GM23338 (cell line): ENCODE results near the gene TRIOBP. TPM values are rescaled to one million over a fixed set of nuclear protein-coding genes. Genes with fewer than 3 reads are reported as not detected.
A peak's percentile ranks its signal among the peaks of the same experiment; 100 is the strongest.

Experiments
- ATAC-seq: fragments of 200-7000 bp; cut with Tn5 transposase; 3 replicates; pipeline ENCODE4 v1.9.1; 2020
- DNase-seq: peaks from one replicate; pipeline ENCODE4 v3.0.0-alpha.2; 2015; ENCODE audit warnings: low spot score
- H2AFZ ChIP-seq: fragments of 200-600 bp; sonication (generic); 2 replicates; pipeline ENCODE4 v1.8.0; 2016; ENCODE audit warnings: antibody characterized with exemption, mild to moderate bottlenecking, moderate library complexity
- H3F3A ChIP-seq: fragments of 200-600 bp; sonication (generic); replicated peaks from 2 replicates; pipeline ENCODE4 v1.8.0; 2017; ENCODE audit warnings: antibody characterized with exemption, mixed run types, low read depth
- H3K27ac ChIP-seq: fragments of 200-600 bp; sonication (generic); 2 replicates; pipeline ENCODE4 v1.6.1; 2016; ENCODE audit warnings: low read depth
- H3K27me3 ChIP-seq: fragments of 200-600 bp; sonication (generic); 2 replicates; pipeline ENCODE4 v1.8.0; 2016; ENCODE audit warnings: mild to moderate bottlenecking, mixed run types, moderate library complexity; ENCODE audit not compliant: insufficient read depth
- H3K36me3 ChIP-seq: fragments of 200-600 bp; sonication (generic); 2 replicates; pipeline ENCODE4 v1.8.0; 2016; ENCODE audit warnings: mild to moderate bottlenecking; ENCODE audit not compliant: insufficient read depth
- H3K4me1 ChIP-seq: fragments of 200-600 bp; sonication (generic); 2 replicates; pipeline ENCODE4 v1.8.0; 2016; ENCODE audit warnings: mild to moderate bottlenecking, moderate library complexity; ENCODE audit not compliant: insufficient read depth
- H3K4me2 ChIP-seq: fragments of 200-600 bp; sonication (generic); 2 replicates; pipeline ENCODE4 v1.7.1; 2017; ENCODE audit warnings: mixed run types
- H3K4me3 ChIP-seq: fragments of 200-600 bp; sonication (generic); 2 replicates; pipeline ENCODE4 v1.6.1; 2016; ENCODE audit warnings: mixed run types
- H3K79me2 ChIP-seq: fragments of 200-600 bp; sonication (generic); replicated peaks from 2 replicates; pipeline ENCODE4 v1.8.0; 2017; ENCODE audit warnings: mild to moderate bottlenecking; ENCODE audit not compliant: insufficient read depth
- H3K9me2 ChIP-seq: fragments of 200-600 bp; sonication (generic); 2 replicates; pipeline ENCODE4 v1.8.0; 2017; ENCODE audit not compliant: insufficient read depth
- H4K20me1 ChIP-seq: fragments of 200-600 bp; sonication (generic); replicated peaks from 2 replicates; pipeline ENCODE4 v1.8.0; 2017; ENCODE audit warnings: mild to moderate bottlenecking; ENCODE audit not compliant: insufficient read depth
- H3K27ac Mint-ChIP-seq: 2 replicates; pipeline ENCODE4 v1.8.0; 2020; ENCODE audit warnings: inconsistent platforms, mild to moderate bottlenecking, moderate library complexity, mixed read lengths
- H3K27me3 Mint-ChIP-seq: 3 replicates; pipeline ENCODE4 v1.8.0; 2022; ENCODE audit warnings: low read depth, mild to moderate bottlenecking, moderate library complexity, mixed read lengths, inconsistent platforms; ENCODE audit not compliant: insufficient read depth, poor library complexity
- H3K36me3 Mint-ChIP-seq: 3 replicates; pipeline ENCODE4 v1.8.0; 2021; ENCODE audit warnings: low read depth, mild to moderate bottlenecking, inconsistent platforms, moderate library complexity, mixed read lengths
- H3K4me1 Mint-ChIP-seq: 3 replicates; pipeline ENCODE4 v1.8.0; 2020; ENCODE audit warnings: mild to moderate bottlenecking, inconsistent platforms, mixed read lengths
- H3K4me3 Mint-ChIP-seq: 3 replicates; pipeline ENCODE4 v1.8.0; 2021; ENCODE audit warnings: moderate library complexity, mild to moderate bottlenecking, inconsistent platforms, mixed read lengths
- H3K9me3 Mint-ChIP-seq: 3 replicates; pipeline ENCODE4 v1.8.0; 2020; ENCODE audit warnings: moderate library complexity, mild to moderate bottlenecking, inconsistent platforms, mixed read lengths
- CREB1 ChIP-seq: fragments of 250-450 bp; sonication (Bioruptor Pico); IDR thresholded peaks from 2 replicates; pipeline ENCODE4 v1.5.0; 2020; ENCODE audit warnings: low read depth, mild to moderate bottlenecking, moderate library complexity
- EZH2 ChIP-seq: fragments of 200-600 bp; sonication (generic); IDR thresholded peaks from one replicate; pipeline ENCODE4 v1.8.0; 2017; ENCODE audit warnings: antibody characterized with exemption, mild to moderate bottlenecking, low read depth; ENCODE audit not compliant: unreplicated experiment
- EZH2phosphoT487 ChIP-seq: fragments of 200-600 bp; sonication (generic); IDR thresholded peaks from one replicate; pipeline ENCODE4 v1.8.1; 2018; ENCODE audit warnings: antibody characterized with exemption; ENCODE audit not compliant: unreplicated experiment
- JUNB ChIP-seq: IDR thresholded peaks from one replicate; pipeline ENCODE4 v1.6.1; 2016; ENCODE audit warnings: antibody characterized with exemption; ENCODE audit not compliant: unreplicated experiment
- NANOG ChIP-seq: IDR thresholded peaks from 2 replicates; pipeline ENCODE4 v1.6.1; 2016; ENCODE audit warnings: antibody characterized with exemption, borderline replicate concordance
- STAT1 ChIP-seq: IDR thresholded peaks from one replicate; pipeline ENCODE4 v1.6.1; 2016; ENCODE audit warnings: antibody characterized with exemption; ENCODE audit not compliant: unreplicated experiment
- ZNF331 ChIP-seq: fragments of 250-450 bp; sonication (Bioruptor Pico); IDR thresholded peaks from 2 replicates; pipeline ENCODE4 v1.5.0; 2020; ENCODE audit warnings: low read depth, mild to moderate bottlenecking, moderate library complexity
- polyA plus RNA-seq: library from polyadenylated mRNA; unstranded; fragments of >200 nt; fragmentation: Nextera tagmentation; extraction: Ambion mirVana; gene quantifications from 2 replicates; pipeline ENCODE4 v1.2.1, GENCODE V29; 2016
- total RNA-seq: library from RNA; depleted of rRNA; stranded (reverse); fragments of >200 nt; shearing (Covaris generic); gene quantifications from 2 replicates; pipeline ENCODE4 v1.2.3, GENCODE V29; 2014
- TF ChIP-seq, protein P1 (sequence below), 2 experiments: fragments of 200-600 bp in 1 of 2; sonication (generic) in 1 of 2; conservative IDR thresholded peaks; 2 replicates each; pipeline versions ENCODE4 v1.5.1 to v1.6.1; 2016 to 2017; ENCODE audit warnings: antibody characterized with exemption in 2 of 2, low read depth in 2 of 2, mild to moderate bottlenecking in 2 of 2, moderate library complexity in 1 of 2
- TF ChIP-seq, protein P2 (sequence below): IDR thresholded peaks from 2 replicates; pipeline ENCODE4 v1.6.1; 2016; ENCODE audit warnings: antibody characterized with exemption
- TF ChIP-seq, protein P3 (sequence below): fragments of 250-450 bp; sonication (Bioruptor Pico); IDR thresholded peaks from 2 replicates; pipeline ENCODE4 v1.5.0; 2020; ENCODE audit warnings: mild to moderate bottlenecking, moderate library complexity

TRIOBP gene
- total and polyA plus RNA-seq, 2 experiments from 2014 or later: 21.4 to 48.4 TPM

DNA sequence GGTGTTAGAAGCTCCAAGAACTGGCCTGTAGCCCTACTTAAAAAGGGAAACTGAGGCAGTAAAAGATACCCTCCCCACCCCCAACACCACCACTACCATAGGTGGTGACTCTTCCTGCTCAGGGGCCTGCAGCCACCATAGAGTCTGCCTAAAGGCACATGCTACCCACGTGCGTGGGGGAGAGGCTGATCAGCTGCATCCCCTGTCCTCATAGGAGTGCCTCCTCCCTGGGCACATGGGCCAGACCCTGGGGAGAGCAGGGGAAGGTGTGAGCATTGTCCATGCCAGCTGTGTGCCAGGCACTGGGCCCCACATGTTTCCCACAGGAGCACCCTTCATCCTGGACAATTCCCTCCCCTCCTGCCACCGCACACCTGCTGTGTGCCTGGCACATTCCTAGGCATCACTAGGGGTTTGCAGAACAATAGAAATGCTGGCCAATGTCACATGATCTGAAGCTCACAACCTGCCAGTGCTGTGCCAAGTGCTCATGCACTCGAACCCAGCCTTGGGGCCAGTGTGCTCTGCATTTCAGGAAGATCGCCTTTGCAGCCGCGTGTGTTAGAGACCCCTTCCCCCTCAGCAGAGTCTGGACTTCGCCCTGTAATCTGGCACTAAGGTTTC is 69.2 kb downstream of the TRIOBP start:
- Histone ChIP-seq H3K36me3 (no peaks in the 10 kb centered on the region), H3K4me3 (no peak overlapping the region), H3K79me2 (no peaks in the 10 kb centered on the region), H4K20me1 (no peaks in the 10 kb centered on the region), H3K4me2 (no peak overlapping the region), H3K27ac (no peak overlapping the region), H3F3A (no peaks in the 10 kb centered on the region), H3K9me2 (no peaks in the 10 kb centered on the region), H3K27me3 (no peaks in the 10 kb centered on the region), H2AFZ (no peak overlapping the region), H3K4me1 (no peaks in the 10 kb centered on the region)
- ATAC-seq (no peak), DNase-seq (no peak)
- H3K4me1 Mint-ChIP-seq: no peaks in the 10 kb centered on the region
- no peak for TF ChIP-seq JUNB
- no peaks in the 10 kb centered on the region for H3K9me3 Mint-ChIP-seq
- H3K27ac Mint-ChIP-seq: no peak overlapping the region
- H3K27me3 Mint-ChIP-seq: peaks cover 7% of the 10 kb centered on the region
- H3K4me3 Mint-ChIP-seq: no peak overlapping the region
- H3K36me3 Mint-ChIP-seq: peaks cover 24% of the 10 kb centered on the region

DNA sequence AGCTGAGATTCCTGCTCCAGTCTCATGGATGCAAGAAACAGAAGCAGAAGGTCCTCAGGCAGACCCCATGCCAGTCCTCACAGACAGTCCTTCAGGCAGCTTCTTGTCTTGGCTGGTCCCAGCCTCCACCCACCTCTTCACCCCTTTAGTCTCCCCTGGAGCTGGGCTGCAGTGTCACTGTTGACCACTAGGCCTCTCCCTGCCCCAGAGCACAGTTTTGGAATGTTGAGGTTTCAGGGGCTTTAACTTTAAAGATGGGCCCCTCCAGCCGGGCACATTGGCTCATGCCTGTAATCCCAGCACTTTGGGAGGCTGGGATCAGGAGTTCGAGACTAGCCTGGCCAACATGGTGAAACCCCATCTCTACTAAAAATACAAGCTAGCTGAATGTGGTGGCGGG is 71.4 kb downstream of the TRIOBP start:
- no peaks in the 10 kb centered on the region for H3K36me3 ChIP-seq
- H3K4me2 ChIP-seq: no peak overlapping the region
- Mint-ChIP-seq H3K4me3 (no peak overlapping the region), H3K9me3 (peaks cover 3% of the 10 kb centered on the region; the same call in 1 of the 3 replicates), H3K4me1 (no peaks in the 10 kb centered on the region), H3K27ac (no peak overlapping the region), H3K36me3 (peaks cover 28% of the 10 kb centered on the region), H3K27me3 (peaks cover 3% of the 10 kb centered on the region)
- H3K9me2 ChIP-seq: no peaks in the 10 kb centered on the region
- no peak overlapping the region for H2AFZ ChIP-seq
- no peaks in the 10 kb centered on the region for H3K4me1 ChIP-seq
- no peaks in the 10 kb centered on the region for H3K79me2 ChIP-seq
- no peaks in the 10 kb centered on the region for H4K20me1 ChIP-seq
- no peak overlapping the region for H3K4me3 ChIP-seq
- no peaks in the 10 kb centered on the region for H3F3A ChIP-seq
- no peak overlapping the region for H3K27ac ChIP-seq
- TF ChIP-seq, protein P1, sequence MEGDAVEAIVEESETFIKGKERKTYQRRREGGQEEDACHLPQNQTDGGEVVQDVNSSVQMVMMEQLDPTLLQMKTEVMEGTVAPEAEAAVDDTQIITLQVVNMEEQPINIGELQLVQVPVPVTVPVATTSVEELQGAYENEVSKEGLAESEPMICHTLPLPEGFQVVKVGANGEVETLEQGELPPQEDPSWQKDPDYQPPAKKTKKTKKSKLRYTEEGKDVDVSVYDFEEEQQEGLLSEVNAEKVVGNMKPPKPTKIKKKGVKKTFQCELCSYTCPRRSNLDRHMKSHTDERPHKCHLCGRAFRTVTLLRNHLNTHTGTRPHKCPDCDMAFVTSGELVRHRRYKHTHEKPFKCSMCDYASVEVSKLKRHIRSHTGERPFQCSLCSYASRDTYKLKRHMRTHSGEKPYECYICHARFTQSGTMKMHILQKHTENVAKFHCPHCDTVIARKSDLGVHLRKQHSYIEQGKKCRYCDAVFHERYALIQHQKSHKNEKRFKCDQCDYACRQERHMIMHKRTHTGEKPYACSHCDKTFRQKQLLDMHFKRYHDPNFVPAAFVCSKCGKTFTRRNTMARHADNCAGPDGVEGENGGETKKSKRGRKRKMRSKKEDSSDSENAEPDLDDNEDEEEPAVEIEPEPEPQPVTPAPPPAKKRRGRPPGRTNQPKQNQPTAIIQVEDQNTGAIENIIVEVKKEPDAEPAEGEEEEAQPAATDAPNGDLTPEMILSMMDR (conservative IDR thresholded peaks at IDR 0.05; ENCODE audit: low read depth in 2 of 2): peak; percentile 48 to 57
- TF ChIP-seq NANOG (no peak), CREB1 (no peak), STAT1 (no peak), ZNF331 (CRISPR knock-in tag) (no peak), EZH2phosphoT487 (no peak), EZH2 (no peak)
- TF ChIP-seq, protein P2, sequence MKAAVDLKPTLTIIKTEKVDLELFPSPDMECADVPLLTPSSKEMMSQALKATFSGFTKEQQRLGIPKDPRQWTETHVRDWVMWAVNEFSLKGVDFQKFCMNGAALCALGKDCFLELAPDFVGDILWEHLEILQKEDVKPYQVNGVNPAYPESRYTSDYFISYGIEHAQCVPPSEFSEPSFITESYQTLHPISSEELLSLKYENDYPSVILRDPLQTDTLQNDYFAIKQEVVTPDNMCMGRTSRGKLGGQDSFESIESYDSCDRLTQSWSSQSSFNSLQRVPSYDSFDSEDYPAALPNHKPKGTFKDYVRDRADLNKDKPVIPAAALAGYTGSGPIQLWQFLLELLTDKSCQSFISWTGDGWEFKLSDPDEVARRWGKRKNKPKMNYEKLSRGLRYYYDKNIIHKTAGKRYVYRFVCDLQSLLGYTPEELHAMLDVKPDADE: no peak
- TF ChIP-seq, protein P3, sequence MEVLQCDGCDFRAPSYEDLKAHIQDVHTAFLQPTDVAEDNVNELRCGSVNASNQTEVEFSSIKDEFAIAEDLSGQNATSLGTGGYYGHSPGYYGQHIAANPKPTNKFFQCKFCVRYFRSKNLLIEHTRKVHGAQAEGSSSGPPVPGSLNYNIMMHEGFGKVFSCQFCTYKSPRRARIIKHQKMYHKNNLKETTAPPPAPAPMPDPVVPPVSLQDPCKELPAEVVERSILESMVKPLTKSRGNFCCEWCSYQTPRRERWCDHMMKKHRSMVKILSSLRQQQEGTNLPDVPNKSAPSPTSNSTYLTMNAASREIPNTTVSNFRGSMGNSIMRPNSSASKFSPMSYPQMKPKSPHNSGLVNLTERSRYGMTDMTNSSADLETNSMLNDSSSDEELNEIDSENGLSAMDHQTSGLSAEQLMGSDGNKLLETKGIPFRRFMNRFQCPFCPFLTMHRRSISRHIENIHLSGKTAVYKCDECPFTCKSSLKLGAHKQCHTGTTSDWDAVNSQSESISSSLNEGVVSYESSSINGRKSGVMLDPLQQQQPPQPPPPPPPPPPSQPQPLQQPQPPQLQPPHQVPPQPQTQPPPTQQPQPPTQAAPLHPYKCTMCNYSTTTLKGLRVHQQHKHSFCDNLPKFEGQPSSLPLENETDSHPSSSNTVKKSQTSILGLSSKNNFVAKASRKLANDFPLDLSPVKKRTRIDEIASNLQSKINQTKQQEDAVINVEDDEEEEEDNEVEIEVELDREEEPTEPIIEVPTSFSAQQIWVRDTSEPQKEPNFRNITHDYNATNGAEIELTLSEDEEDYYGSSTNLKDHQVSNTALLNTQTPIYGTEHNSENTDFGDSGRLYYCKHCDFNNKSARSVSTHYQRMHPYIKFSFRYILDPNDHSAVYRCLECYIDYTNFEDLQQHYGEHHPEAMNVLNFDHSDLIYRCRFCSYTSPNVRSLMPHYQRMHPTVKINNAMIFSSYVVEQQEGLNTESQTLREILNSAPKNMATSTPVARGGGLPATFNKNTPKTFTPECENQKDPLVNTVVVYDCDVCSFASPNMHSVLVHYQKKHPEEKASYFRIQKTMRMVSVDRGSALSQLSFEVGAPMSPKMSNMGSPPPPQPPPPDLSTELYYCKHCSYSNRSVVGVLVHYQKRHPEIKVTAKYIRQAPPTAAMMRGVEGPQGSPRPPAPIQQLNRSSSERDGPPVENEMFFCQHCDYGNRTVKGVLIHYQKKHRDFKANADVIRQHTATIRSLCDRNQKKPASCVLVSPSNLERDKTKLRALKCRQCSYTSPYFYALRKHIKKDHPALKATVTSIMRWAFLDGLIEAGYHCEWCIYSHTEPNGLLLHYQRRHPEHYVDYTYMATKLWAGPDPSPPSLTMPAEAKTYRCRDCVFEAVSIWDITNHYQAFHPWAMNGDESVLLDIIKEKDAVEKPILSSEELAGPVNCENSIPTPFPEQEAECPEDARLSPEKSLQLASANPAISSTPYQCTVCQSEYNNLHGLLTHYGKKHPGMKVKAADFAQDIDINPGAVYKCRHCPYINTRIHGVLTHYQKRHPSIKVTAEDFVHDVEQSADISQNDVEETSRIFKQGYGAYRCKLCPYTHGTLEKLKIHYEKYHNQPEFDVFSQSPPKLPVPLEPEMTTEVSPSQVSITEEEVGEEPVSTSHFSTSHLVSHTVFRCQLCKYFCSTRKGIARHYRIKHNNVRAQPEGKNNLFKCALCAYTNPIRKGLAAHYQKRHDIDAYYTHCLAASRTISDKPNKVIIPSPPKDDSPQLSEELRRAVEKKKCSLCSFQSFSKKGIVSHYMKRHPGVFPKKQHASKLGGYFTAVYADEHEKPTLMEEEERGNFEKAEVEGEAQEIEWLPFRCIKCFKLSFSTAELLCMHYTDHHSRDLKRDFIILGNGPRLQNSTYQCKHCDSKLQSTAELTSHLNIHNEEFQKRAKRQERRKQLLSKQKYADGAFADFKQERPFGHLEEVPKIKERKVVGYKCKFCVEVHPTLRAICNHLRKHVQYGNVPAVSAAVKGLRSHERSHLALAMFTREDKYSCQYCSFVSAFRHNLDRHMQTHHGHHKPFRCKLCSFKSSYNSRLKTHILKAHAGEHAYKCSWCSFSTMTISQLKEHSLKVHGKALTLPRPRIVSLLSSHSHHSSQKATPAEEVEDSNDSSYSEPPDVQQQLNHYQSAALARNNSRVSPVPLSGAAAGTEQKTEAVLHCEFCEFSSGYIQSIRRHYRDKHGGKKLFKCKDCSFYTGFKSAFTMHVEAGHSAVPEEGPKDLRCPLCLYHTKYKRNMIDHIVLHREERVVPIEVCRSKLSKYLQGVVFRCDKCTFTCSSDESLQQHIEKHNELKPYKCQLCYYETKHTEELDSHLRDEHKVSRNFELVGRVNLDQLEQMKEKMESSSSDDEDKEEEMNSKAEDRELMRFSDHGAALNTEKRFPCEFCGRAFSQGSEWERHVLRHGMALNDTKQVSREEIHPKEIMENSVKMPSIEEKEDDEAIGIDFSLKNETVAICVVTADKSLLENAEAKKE (CRISPR knock-in tag): no peak
- ATAC-seq (peak; percentile 84), DNase-seq (peak; percentile 58)
- no peaks in the 10 kb centered on the region for H3K27me3 ChIP-seq
